Ishikawa (cell line): ENCODE measurements around the gene TMEM117.

ENCODE experiments used
- CEBPB ChIP-seq: IDR thresholded peaks from 2 replicates; pipeline ENCODE4 v1.6.1; 2012
- CREB1 ChIP-seq: IDR thresholded peaks from 2 replicates; pipeline ENCODE4 v1.6.1; 2012; ENCODE audit warnings: low read depth
- EGR1 ChIP-seq: IDR thresholded peaks from 2 replicates; pipeline ENCODE4 v1.6.1; 2012
- EP300 ChIP-seq: IDR thresholded peaks from 2 replicates; pipeline ENCODE4 v1.6.1; 2012; ENCODE audit warnings: borderline replicate concordance
- FOXM1 ChIP-seq: IDR thresholded peaks from 2 replicates; pipeline ENCODE4 v1.6.1; 2012; ENCODE audit warnings: low read depth, borderline replicate concordance
- NFIC ChIP-seq: IDR thresholded peaks from 2 replicates; pipeline ENCODE4 v1.6.1; 2012
- RAD21 ChIP-seq: IDR thresholded peaks from 2 replicates; pipeline ENCODE4 v1.6.1; 2012; ENCODE audit warnings: low read depth
- TAF1 ChIP-seq: IDR thresholded peaks from 2 replicates; pipeline ENCODE4 v1.6.1; 2012; ENCODE audit warnings: low read depth, mild to moderate bottlenecking
- TCF12 ChIP-seq: IDR thresholded peaks from 2 replicates; pipeline ENCODE4 v1.6.1; 2012; ENCODE audit warnings: low read depth
- TEAD4 ChIP-seq: IDR thresholded peaks from 2 replicates; pipeline ENCODE4 v1.6.1; 2012
- YY1 ChIP-seq: IDR thresholded peaks from 2 replicates; pipeline ENCODE4 v1.6.1; 2012; ENCODE audit warnings: low read depth
- ZBTB7A ChIP-seq: IDR thresholded peaks from 2 replicates; pipeline ENCODE4 v1.6.1; 2012; ENCODE audit warnings: low read depth
- TF ChIP-seq, protein P1 (sequence below): IDR thresholded peaks from 2 replicates; pipeline ENCODE4 v1.6.1; 2012
- TF ChIP-seq, protein P2 (sequence below): IDR thresholded peaks from 2 replicates; pipeline ENCODE4 v1.6.1; 2012
- TF ChIP-seq, protein P3 (sequence below): IDR thresholded peaks from 2 replicates; pipeline ENCODE4 v1.6.1; 2012; ENCODE audit warnings: low read depth, mild to moderate bottlenecking

The TMEM117 gene

DNA sequence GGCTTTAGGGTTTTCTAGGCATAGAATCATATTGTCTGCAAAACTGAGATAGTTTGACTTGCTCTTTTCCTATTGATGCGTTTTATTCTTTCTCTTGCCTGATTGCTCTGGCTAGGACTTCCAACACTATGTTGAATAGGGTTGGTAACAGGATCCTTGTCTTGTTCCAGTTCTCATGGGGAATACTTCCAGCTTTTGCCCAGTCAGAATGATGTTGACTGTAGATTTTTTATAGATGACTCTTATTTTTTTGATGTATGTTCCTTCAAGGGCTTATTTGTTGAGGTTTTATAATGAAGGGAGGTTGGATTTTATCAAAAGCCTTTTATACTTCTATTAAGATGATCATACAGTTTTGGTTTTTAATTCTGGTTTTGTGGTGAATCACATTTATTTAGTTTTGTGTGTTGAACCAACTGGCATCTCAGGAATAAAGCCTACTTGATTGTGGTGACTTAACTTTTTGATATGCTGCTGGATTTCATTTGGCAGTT, 478.2 kb downstream of the TMEM117 start:
- TF ChIP-seq TAF1 (no peak), TEAD4 (no peak), RAD21 (no peak), CREB1 (no peak), NFIC (no peak), ZBTB7A (no peak), EP300 (no peak), FOXM1 (no peak), TCF12 (no peak), EGR1 (no peak)
- TF ChIP-seq, protein P1, sequence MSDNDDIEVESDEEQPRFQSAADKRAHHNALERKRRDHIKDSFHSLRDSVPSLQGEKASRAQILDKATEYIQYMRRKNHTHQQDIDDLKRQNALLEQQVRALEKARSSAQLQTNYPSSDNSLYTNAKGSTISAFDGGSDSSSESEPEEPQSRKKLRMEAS: no peak
- TF ChIP-seq, protein P2, sequence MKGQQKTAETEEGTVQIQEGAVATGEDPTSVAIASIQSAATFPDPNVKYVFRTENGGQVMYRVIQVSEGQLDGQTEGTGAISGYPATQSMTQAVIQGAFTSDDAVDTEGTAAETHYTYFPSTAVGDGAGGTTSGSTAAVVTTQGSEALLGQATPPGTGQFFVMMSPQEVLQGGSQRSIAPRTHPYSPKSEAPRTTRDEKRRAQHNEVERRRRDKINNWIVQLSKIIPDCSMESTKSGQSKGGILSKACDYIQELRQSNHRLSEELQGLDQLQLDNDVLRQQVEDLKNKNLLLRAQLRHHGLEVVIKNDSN: no peak
- TF ChIP-seq, protein P3, sequence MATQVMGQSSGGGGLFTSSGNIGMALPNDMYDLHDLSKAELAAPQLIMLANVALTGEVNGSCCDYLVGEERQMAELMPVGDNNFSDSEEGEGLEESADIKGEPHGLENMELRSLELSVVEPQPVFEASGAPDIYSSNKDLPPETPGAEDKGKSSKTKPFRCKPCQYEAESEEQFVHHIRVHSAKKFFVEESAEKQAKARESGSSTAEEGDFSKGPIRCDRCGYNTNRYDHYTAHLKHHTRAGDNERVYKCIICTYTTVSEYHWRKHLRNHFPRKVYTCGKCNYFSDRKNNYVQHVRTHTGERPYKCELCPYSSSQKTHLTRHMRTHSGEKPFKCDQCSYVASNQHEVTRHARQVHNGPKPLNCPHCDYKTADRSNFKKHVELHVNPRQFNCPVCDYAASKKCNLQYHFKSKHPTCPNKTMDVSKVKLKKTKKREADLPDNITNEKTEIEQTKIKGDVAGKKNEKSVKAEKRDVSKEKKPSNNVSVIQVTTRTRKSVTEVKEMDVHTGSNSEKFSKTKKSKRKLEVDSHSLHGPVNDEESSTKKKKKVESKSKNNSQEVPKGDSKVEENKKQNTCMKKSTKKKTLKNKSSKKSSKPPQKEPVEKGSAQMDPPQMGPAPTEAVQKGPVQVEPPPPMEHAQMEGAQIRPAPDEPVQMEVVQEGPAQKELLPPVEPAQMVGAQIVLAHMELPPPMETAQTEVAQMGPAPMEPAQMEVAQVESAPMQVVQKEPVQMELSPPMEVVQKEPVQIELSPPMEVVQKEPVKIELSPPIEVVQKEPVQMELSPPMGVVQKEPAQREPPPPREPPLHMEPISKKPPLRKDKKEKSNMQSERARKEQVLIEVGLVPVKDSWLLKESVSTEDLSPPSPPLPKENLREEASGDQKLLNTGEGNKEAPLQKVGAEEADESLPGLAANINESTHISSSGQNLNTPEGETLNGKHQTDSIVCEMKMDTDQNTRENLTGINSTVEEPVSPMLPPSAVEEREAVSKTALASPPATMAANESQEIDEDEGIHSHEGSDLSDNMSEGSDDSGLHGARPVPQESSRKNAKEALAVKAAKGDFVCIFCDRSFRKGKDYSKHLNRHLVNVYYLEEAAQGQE: no peak

DNA sequence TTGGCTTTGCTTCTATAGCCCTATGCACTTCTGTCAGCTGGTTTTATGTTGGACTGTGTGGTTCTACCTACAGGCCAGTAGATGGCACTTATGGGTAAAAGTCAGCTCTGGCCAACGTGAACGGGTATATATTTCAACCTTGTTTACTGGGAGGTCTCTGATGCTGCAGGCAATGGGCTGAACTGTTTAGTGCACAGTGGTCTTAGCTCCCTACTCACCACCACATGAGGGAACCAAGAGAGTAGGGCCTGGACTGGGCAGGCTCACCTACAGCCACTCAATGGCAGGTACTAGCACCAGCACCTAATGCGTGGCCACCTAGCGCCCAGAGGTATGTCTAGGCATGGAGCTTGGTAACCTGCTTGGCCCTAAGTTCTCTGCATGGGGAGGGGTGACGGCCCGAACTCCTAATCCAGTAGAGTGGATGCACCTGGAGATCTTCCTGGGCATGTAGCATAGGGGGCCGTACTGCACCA, 481.8 kb downstream of the TMEM117 start:
- TF ChIP-seq FOXM1 (no peak), TAF1 (no peak), EGR1 (no peak), RAD21 (peak; percentile 76), CREB1 (no peak), ZBTB7A (no peak)
- TF ChIP-seq, protein P1: no peak

DNA sequence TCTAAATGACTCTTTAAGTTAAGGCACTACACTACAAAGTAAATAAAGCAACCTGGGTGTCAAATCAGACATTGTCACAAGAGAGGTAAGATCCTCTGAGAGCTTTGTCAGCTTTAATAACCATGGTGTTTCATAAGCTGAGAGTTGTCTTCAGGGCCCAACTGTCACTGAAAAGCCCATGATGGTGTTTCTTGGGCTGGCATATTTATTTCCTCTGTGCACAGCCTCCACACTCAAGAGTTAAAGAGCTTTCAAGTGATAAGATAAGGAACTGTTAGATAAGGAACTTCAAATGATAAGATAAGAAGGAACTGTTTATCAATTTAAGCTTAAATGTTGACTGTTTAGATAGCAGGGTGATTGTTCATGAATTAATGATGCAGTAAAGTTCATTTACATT, 495.4 kb downstream of the TMEM117 start:
- TF ChIP-seq TCF12 (no peak), ZBTB7A (no peak), TAF1 (no peak), TEAD4 (no peak), CREB1 (no peak), EGR1 (no peak), CEBPB (no peak), FOXM1 (no peak), EP300 (no peak), YY1 (no peak)
- TF ChIP-seq, protein P1: no peak
- TF ChIP-seq, protein P2: no peak
- TF ChIP-seq, protein P3: no peak

DNA sequence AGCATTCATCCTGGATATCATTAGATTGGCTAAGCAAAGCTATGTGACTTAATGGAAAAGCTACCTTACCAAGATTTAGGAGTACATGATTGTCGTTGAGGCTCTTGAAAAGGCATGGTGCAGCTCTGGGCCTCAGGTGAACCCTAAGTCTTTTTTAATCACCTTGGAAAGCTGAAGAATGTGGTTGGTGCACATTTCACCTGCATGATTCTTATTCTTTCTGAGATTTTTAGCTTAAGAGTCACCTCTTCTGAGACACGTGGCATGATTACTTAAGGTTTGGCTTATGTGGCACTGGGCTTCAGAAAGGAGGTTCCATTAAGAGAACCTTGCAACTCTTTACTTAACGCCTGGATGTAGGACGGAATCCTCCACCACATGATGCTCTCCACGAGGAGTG, 498.5 kb downstream of the TMEM117 start:
- TF ChIP-seq YY1 (no peak), TCF12 (no peak), NFIC (no peak), CEBPB (no peak), RAD21 (no peak), EGR1 (no peak), EP300 (no peak), FOXM1 (no peak), TEAD4 (peak; percentile 68; the same call in 1 of the 2 replicates), TAF1 (no peak), ZBTB7A (no peak), CREB1 (no peak)
- TF ChIP-seq, protein P2: peak; percentile 25; the same call in 1 of the 2 replicates
- TF ChIP-seq, protein P1: peak; percentile 50; the same call in 1 of the 2 replicates
- TF ChIP-seq, protein P3: no peak
